GM18526 (cell line): ENCODE data around the gene AP1S2.

Source experiments
- POLR2A ChIP-seq: IDR thresholded peaks from 3 replicates; pipeline ENCODE4 v1.6.1; 2011; ENCODE audit not compliant: insufficient read length; ENCODE audit errors: extremely low read depth

AP1S2 gene

DNA sequence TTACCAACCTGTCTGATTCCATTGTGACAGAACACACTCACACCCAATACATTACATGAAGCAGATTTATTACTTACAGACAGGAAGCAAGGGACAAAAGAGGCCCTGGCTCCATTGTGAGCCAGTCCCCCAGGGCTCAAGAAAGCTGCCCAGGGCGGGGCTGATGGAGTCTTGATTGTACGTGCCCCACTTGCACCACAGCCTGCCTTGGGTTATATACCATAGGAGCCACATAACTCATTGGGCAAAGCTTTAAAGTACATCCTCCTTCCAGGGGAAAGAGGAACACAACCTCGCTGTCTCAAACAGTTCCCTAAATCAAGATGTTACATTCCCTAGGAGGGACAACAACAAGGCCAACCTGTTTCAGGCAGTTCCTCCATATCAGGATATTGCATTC, 67.7 kb downstream of the AP1S2 start:
- TF ChIP-seq POLR2A: no peak

DNA sequence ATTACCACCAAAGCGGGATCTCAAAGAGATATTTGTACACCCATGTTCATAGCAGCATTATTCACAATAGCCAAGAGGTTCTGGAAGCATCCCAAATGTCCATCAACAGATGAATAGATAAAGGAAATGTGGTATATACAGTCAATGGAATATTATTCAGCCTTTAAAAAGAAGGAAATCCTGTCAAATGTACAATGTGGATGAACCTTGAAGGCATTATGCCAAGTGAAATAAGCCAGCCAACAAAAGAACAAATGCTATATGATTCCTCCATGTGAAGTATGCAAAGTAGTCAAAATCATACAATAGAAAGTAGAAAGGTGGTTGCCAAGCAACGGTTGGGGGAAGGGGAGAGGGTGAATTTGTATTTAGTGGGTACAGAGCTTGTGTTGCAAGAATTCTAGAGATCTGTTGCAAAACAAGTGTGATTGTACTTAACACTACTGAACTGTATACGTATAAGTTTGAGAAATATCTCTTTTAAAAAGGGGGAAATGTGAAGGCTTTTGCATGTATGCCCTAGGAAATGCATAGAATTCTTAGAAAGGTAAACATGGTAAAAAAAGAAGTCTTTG, 69.3 kb downstream of the AP1S2 start:
- TF ChIP-seq POLR2A: no peak

DNA sequence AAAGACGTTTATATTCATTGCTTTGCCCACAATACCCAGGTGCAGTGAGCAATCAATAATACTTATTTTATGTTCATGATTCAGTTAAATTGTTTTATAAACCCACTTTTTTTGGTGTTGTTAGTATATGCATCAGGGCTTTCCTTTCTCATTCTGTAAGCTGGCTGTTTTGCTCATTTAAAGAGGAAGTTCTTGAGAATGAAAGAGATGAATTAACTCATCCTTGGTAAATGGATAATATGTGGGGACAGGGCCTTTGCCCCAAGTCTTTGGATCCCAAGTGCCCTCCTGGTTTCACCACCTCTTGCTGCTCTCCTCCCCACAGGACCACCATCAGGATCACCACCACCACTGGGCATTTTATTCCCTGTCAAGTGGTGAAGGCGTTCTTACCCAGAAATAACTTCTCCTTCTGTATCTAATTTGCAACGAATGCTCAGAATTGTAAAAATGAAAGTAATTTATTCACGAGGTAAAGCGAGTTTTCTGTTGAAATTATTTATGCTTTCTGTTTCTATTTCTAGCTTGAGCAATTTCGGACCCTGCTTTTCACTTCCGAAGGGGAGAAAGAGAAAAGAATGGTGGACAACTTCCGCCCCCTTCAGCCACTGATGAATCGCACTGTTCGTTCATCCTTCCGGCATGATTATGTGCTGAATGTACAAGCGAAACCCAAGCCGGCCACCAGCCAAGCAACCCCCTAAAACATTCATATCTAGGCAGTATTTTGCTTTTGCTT, 72.5 kb downstream of the AP1S2 start:
- TF ChIP-seq POLR2A: no peak
